ENCODE results near the gene G6PD.

G6PD gene

GRCh38 chrX:154486052-154486395 lies 60.6 kb downstream of the G6PD start:
- DNase-seq = peak; percentile 27 to 36

- DNase-seq = no peak
Measured at GRCh38 chrX:154485150-154486051, 61.2 kb downstream of the G6PD start.

GRCh38 chrX:154484255-154485149 lies 62.1 kb downstream of the G6PD start:
- no peak for DNase-seq

GRCh38 chrX:154483325-154483724 lies 63.3 kb downstream of the G6PD start:
- no peak for DNase-seq

GRCh38 chrX:154482786-154483185 lies 63.9 kb downstream of the G6PD start:
- no peak for DNase-seq

- DNase-seq = no peak
Measured at GRCh38 chrX:154481911-154482601, 64.6 kb downstream of the G6PD start.
